Measurements from ENCODE around the gene ZNF264.
"Not testable (repeated sequence)": the region's sequence is repeated elsewhere in the genome, so short reads cannot be mapped to it uniquely, and the experiment has no call there.

ZNF264 gene

DNA sequence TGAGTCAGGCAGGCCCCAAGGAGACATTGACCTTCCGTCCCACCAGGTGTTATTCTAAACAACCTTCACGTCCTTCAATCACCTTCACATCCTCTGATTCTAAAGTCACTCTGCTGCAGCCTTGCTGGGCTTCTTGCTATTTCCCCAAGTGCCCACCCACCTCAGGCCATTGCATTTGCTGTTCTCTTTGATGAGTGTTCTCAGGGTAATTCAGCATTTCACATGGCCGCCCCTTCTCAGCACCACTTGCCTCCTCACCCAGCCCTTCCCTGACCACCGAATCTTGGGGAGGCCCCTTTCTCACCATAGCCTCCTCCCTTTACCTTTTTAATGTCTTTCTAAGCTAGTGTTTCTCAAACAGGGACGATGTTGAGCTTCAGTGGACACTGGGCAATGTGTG is 53.8 kb downstream of the ZNF264 start:
- Histone ChIP-seq H3K9me2 (replicated peaks; ENCODE audit: low read depth, low read length) (no peaks in the 10 kb centered on the region), H3K4me1 (ENCODE audit: insufficient read depth, low read length, poor library complexity, severe bottlenecking) (peaks cover 20% of the 10 kb centered on the region), H3K36me3 (ENCODE audit: insufficient read depth, low read length) (peaks cover 14% of the 10 kb centered on the region; the same call in 1 of the 2 replicates), H2AFZ (ENCODE audit: low read length) (no peak overlapping the region), H3K4me3 (ENCODE audit: low read length, poor library complexity, severe bottlenecking) (no peak overlapping the region), H3F3A (ENCODE audit: low read depth) (no peaks in the 10 kb centered on the region), H3K9ac (ENCODE audit: low read depth, low read length, poor library complexity, severe bottlenecking) (no peak overlapping the region), H3K79me2 (ENCODE audit: insufficient read depth, low read length) (peaks cover 40% of the 10 kb centered on the region), H4K20me1 (ENCODE audit: insufficient read depth, low read length, poor library complexity, severe bottlenecking) (no peaks in the 10 kb centered on the region), H3K9me3 (ENCODE audit: insufficient read depth, low read depth, low read length) (no peaks in the 10 kb centered on the region), H3K4me2 (ENCODE audit: low read depth, low read length, poor library complexity, severe bottlenecking) (peak overlapping the region; percentile 24), H3K27me3 (ENCODE audit: insufficient read depth, low read length, poor library complexity, severe bottlenecking) (no peaks in the 10 kb centered on the region)
- no peak for TF ChIP-seq EZH2phosphoT487 (IDR thresholded peaks at IDR 0.05; ENCODE audit: borderline replicate concordance)

DNA sequence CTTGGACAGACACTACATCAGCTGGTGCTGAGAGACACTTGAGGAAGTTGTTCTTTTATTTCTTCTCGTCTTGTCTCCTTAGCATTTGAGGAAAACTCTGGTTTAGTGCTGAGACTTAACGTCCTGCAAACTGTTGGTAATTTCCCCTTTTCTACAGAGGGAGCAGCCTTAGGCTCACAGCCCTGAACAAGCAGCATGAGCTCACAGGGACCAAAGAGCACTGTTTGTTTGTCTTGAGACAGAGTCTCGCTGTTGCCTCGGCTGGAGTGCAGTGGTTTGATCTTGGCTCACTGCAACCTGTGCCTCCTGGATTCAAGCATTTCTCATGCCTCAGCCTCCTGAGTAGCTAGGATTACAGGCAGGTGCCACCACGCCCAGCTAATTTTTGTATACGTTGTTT is 54.7 kb downstream of the ZNF264 start:
- Histone ChIP-seq H3K9ac (ENCODE audit: low read depth, low read length, poor library complexity, severe bottlenecking) (no peak overlapping the region), H3K4me1 (ENCODE audit: insufficient read depth, low read length, poor library complexity, severe bottlenecking) (peaks cover 17% of the 10 kb centered on the region), H3K9me2 (replicated peaks; ENCODE audit: low read depth, low read length) (no peaks in the 10 kb centered on the region), H3K79me2 (ENCODE audit: insufficient read depth, low read length) (peaks cover 37% of the 10 kb centered on the region), H3F3A (ENCODE audit: low read depth) (no peaks in the 10 kb centered on the region), H3K4me3 (ENCODE audit: low read length, poor library complexity, severe bottlenecking) (no peak overlapping the region), H4K20me1 (ENCODE audit: insufficient read depth, low read length, poor library complexity, severe bottlenecking) (no peaks in the 10 kb centered on the region), H3K36me3 (ENCODE audit: insufficient read depth, low read length) (peaks cover 18% of the 10 kb centered on the region; the same call in 1 of the 2 replicates), H2AFZ (ENCODE audit: low read length) (no peak overlapping the region), H3K4me2 (ENCODE audit: low read depth, low read length, poor library complexity, severe bottlenecking) (no peak overlapping the region), H3K9me3 (ENCODE audit: insufficient read depth, low read depth, low read length) (no peaks in the 10 kb centered on the region), H3K27me3 (ENCODE audit: insufficient read depth, low read length, poor library complexity, severe bottlenecking) (no peaks in the 10 kb centered on the region)
- TF ChIP-seq EZH2phosphoT487 (IDR thresholded peaks at IDR 0.05; ENCODE audit: borderline replicate concordance): no peak
- TF ChIP-seq, protein P1, sequence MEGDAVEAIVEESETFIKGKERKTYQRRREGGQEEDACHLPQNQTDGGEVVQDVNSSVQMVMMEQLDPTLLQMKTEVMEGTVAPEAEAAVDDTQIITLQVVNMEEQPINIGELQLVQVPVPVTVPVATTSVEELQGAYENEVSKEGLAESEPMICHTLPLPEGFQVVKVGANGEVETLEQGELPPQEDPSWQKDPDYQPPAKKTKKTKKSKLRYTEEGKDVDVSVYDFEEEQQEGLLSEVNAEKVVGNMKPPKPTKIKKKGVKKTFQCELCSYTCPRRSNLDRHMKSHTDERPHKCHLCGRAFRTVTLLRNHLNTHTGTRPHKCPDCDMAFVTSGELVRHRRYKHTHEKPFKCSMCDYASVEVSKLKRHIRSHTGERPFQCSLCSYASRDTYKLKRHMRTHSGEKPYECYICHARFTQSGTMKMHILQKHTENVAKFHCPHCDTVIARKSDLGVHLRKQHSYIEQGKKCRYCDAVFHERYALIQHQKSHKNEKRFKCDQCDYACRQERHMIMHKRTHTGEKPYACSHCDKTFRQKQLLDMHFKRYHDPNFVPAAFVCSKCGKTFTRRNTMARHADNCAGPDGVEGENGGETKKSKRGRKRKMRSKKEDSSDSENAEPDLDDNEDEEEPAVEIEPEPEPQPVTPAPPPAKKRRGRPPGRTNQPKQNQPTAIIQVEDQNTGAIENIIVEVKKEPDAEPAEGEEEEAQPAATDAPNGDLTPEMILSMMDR (conservative IDR thresholded peaks at IDR 0.05; ENCODE audit: low read length): no peak

DNA sequence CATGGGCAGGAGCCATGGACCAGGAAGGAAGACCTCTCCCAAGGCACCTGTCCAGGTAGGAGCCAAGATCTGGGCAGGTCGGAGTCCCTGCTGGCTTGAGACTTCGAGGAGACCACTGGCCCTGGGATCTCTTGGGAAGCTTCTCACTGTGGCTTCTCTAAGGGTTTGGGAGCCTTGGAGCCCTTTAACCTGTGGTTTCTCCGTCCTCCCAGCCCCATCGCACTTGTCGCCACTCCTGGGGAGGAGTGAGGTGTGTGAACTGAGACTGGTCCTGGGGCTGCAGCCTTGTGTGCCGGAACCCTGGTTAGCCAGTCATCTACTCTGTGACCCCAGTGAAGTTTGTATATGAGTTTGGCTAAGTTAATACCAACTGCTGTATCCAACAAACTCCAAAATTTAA is 57.3 kb downstream of the ZNF264 start:
- no peak overlapping the region for H3K9ac ChIP-seq (ENCODE audit: low read depth, low read length, poor library complexity, severe bottlenecking)
- H3K4me2 ChIP-seq (ENCODE audit: low read depth, low read length, poor library complexity, severe bottlenecking): no peak overlapping the region
- H3F3A ChIP-seq (ENCODE audit: low read depth): no peaks in the 10 kb centered on the region
- no peaks in the 10 kb centered on the region for H3K9me2 ChIP-seq (replicated peaks; ENCODE audit: low read depth, low read length)
- no peaks in the 10 kb centered on the region for H3K4me1 ChIP-seq (ENCODE audit: insufficient read depth, low read length, poor library complexity, severe bottlenecking)
- H3K4me3 ChIP-seq (ENCODE audit: low read length, poor library complexity, severe bottlenecking): no peak overlapping the region
- H3K9me3 ChIP-seq (ENCODE audit: insufficient read depth, low read depth, low read length): no peaks in the 10 kb centered on the region
- peaks cover 36% of the 10 kb centered on the region; the same call in 1 of the 2 replicates for H3K36me3 ChIP-seq (ENCODE audit: insufficient read depth, low read length)
- no peaks in the 10 kb centered on the region for H3K27me3 ChIP-seq (ENCODE audit: insufficient read depth, low read length, poor library complexity, severe bottlenecking)
- no peak for TF ChIP-seq EZH2phosphoT487 (IDR thresholded peaks at IDR 0.05; ENCODE audit: borderline replicate concordance)
- TF ChIP-seq, protein P1 (conservative IDR thresholded peaks at IDR 0.05; ENCODE audit: low read length): no peak
- no peaks in the 10 kb centered on the region for H4K20me1 ChIP-seq (ENCODE audit: insufficient read depth, low read length, poor library complexity, severe bottlenecking)
- no peak overlapping the region for H2AFZ ChIP-seq (ENCODE audit: low read length)
- H3K79me2 ChIP-seq (ENCODE audit: insufficient read depth, low read length): peaks cover 10% of the 10 kb centered on the region; the same call in 1 of the 2 replicates

DNA sequence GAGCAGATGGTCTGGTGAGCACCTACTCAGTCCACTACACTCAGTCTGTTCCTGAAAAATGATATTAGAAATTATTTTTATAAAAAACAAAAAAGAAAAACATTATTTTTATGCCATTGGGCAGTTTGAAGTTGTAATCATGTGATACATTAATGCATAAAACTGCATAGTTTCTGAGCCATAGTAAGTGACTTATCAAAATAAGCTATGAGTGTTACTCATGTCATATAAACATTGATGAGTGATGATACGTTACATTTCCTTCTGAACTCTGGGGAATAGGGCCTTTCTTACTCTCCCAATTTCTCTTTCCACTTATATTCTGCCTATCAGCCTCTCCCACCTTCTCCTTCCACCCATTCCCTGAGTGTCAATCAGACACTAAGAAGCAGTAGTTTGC is 58.0 kb downstream of the ZNF264 start:
- Histone ChIP-seq H3K79me2 (ENCODE audit: insufficient read depth, low read length) (peaks cover 5% of the 10 kb centered on the region; the same call in 1 of the 2 replicates), H3K9ac (ENCODE audit: low read depth, low read length, poor library complexity, severe bottlenecking) (no peak overlapping the region), H3K36me3 (ENCODE audit: insufficient read depth, low read length) (peaks cover 43% of the 10 kb centered on the region; the same call in 1 of the 2 replicates), H4K20me1 (ENCODE audit: insufficient read depth, low read length, poor library complexity, severe bottlenecking) (no peaks in the 10 kb centered on the region), H3K4me1 (ENCODE audit: insufficient read depth, low read length, poor library complexity, severe bottlenecking) (no peaks in the 10 kb centered on the region), H3K4me3 (ENCODE audit: low read length, poor library complexity, severe bottlenecking) (no peak overlapping the region), H3K9me3 (ENCODE audit: insufficient read depth, low read depth, low read length) (no peaks in the 10 kb centered on the region), H3F3A (ENCODE audit: low read depth) (no peaks in the 10 kb centered on the region), H3K9me2 (replicated peaks; ENCODE audit: low read depth, low read length) (no peaks in the 10 kb centered on the region), H3K4me2 (ENCODE audit: low read depth, low read length, poor library complexity, severe bottlenecking) (no peak overlapping the region), H2AFZ (ENCODE audit: low read length) (no peak overlapping the region), H3K27me3 (ENCODE audit: insufficient read depth, low read length, poor library complexity, severe bottlenecking) (no peaks in the 10 kb centered on the region)
- TF ChIP-seq EZH2phosphoT487 (IDR thresholded peaks at IDR 0.05; ENCODE audit: borderline replicate concordance): no peak
- TF ChIP-seq, protein P1 (conservative IDR thresholded peaks at IDR 0.05; ENCODE audit: low read length): no peak

DNA sequence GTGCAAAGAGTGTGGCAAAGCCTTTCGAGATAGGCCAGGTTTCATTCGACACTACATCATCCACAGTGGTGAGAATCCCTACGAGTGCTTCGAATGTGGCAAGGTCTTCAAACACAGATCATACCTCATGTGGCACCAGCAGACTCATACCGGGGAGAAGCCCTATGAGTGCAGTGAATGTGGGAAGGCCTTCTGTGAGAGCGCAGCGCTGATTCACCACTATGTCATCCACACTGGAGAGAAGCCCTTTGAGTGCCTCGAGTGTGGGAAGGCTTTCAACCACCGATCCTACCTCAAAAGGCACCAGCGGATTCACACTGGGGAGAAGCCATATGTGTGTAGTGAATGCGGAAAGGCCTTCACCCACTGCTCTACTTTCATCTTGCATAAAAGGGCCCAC is 62.5 kb downstream of the ZNF264 start:
- H3K36me3 ChIP-seq (ENCODE audit: insufficient read depth, low read length): peaks cover 40% of the 10 kb centered on the region; the same call in 1 of the 2 replicates
- H3K9me2 ChIP-seq (replicated peaks; ENCODE audit: low read depth, low read length); H3K4me1 ChIP-seq (ENCODE audit: insufficient read depth, low read length, poor library complexity, severe bottlenecking): not testable (repeated sequence)

More for the DNA sequence above, 62.5 kb downstream of the ZNF264 start:
- not testable (repeated sequence) for H2AFZ ChIP-seq (ENCODE audit: low read length); H3F3A ChIP-seq (ENCODE audit: low read depth); H3K9me3 ChIP-seq (ENCODE audit: insufficient read depth, low read depth, low read length); H3K4me3 ChIP-seq (ENCODE audit: low read length, poor library complexity, severe bottlenecking); H3K27me3 ChIP-seq (ENCODE audit: insufficient read depth, low read length, poor library complexity, severe bottlenecking); H4K20me1 ChIP-seq (ENCODE audit: insufficient read depth, low read length, poor library complexity, severe bottlenecking); H3K4me2 ChIP-seq (ENCODE audit: low read depth, low read length, poor library complexity, severe bottlenecking); H3K9ac ChIP-seq (ENCODE audit: low read depth, low read length, poor library complexity, severe bottlenecking); H3K79me2 ChIP-seq (ENCODE audit: insufficient read depth, low read length)

Measured in Loucy (cell line).